Mammary epithelial cell (primary cell): ENCODE data around the gene SHANK1.

ENCODE experiments used
- EZH2 ChIP-seq: IDR thresholded peaks from 2 replicates; pipeline ENCODE4 v1.6.1; 2012; ENCODE audit warnings: low read length, inconsistent platforms, borderline replicate concordance
- TF ChIP-seq, protein P1 (sequence below), 2 donors: IDR thresholded peaks in 1 of 2; conservative IDR thresholded peaks in 1 of 2; 2 replicates each; pipeline ENCODE4 v1.5.1; 2011 to 2012; ENCODE audit warnings: inconsistent platforms in 2 of 2, low read length in 2 of 2, mild to moderate bottlenecking in 2 of 2, control low read depth in 1 of 2, low read depth in 1 of 2; ENCODE audit not compliant: insufficient read depth in 1 of 2; ENCODE audit errors: extremely low read depth in 1 of 2

DNA sequence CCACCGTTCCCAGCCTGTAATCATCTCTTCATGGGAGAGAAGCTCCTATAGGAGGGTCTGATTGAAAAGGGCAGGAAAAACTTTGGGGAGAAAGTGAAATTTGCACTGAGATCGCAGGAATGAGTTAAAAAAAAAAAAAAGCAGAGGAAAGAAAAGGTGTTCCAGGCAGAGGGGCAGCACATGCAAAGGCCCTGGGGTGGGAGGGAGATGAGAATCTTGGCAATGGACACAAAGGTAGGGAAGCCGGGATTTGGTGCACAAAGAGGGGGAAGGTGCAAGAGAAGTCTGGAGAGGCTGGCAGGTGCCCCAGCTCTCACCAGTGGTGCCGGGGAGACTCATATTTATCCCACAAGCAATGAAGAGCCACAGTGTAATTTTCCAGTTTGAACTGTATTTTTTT, 34.3 kb upstream of the SHANK1 start:
- TF ChIP-seq, protein P1, sequence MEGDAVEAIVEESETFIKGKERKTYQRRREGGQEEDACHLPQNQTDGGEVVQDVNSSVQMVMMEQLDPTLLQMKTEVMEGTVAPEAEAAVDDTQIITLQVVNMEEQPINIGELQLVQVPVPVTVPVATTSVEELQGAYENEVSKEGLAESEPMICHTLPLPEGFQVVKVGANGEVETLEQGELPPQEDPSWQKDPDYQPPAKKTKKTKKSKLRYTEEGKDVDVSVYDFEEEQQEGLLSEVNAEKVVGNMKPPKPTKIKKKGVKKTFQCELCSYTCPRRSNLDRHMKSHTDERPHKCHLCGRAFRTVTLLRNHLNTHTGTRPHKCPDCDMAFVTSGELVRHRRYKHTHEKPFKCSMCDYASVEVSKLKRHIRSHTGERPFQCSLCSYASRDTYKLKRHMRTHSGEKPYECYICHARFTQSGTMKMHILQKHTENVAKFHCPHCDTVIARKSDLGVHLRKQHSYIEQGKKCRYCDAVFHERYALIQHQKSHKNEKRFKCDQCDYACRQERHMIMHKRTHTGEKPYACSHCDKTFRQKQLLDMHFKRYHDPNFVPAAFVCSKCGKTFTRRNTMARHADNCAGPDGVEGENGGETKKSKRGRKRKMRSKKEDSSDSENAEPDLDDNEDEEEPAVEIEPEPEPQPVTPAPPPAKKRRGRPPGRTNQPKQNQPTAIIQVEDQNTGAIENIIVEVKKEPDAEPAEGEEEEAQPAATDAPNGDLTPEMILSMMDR (conservative IDR thresholded peaks at IDR 0.05 in 1 of 2, IDR thresholded peaks at IDR 0.05 in 1 of 2; ENCODE audit: extremely low read depth in 1 of 2, insufficient read depth in 1 of 2, low read depth in 1 of 2, low read length in 2 of 2), result no peak
- no peak for TF ChIP-seq EZH2
